Psoas muscle (tissue), 8 donors: Measurements from ENCODE around the gene TRIM44. TPM values are rescaled to one million over a fixed set of nuclear protein-coding genes. Genes with fewer than 3 reads are reported as not detected.

Experiments used
- ATAC-seq, 4 donors: fragments of 200-7000 bp; cut with Tn5 transposase; one replicate each; pipeline ENCODE4 v1.9.1; 2020; ENCODE audit warnings: moderate library complexity in 3 of 4, mild to moderate bottlenecking in 2 of 4
- DNase-seq, 2 donors: peaks; one replicate each; pipeline ENCODE4 v3.0.0-alpha.2; 2020
- H3K27ac ChIP-seq: fragments of 200-600 bp; one replicate; pipeline ENCODE4 v1.8.0; 2022
- H3K27me3 ChIP-seq, 3 donors: fragments of 200-600 bp in 1 of 3; one replicate each; pipeline versions ENCODE4 v1.6.1 to v1.8.0; 2013 to 2022; ENCODE audit warnings: low read length in 2 of 3, mild to moderate bottlenecking in 2 of 3, moderate library complexity in 1 of 3; ENCODE audit not compliant: insufficient read depth in 3 of 3
- H3K36me3 ChIP-seq, 2 donors: fragments of 200-600 bp in 1 of 2; one replicate each; pipeline versions ENCODE4 v1.6.1 to v1.8.0; 2013 to 2022; ENCODE audit warnings: low read depth in 1 of 2, mild to moderate bottlenecking in 1 of 2, moderate library complexity in 1 of 2; ENCODE audit not compliant: insufficient read depth in 1 of 2
- H3K4me1 ChIP-seq: fragments of 200-600 bp; one replicate; pipeline ENCODE4 v1.8.0; 2022
- H3K4me3 ChIP-seq: fragments of 200-600 bp; one replicate; pipeline ENCODE4 v1.8.0; 2022; ENCODE audit warnings: mild to moderate bottlenecking
- H3K9me3 ChIP-seq: fragments of 200-600 bp; one replicate; pipeline ENCODE4 v1.8.0; 2022
- CTCF ChIP-seq: fragments of 200-600 bp; IDR thresholded peaks from one replicate; pipeline ENCODE4 v1.8.0; 2022; ENCODE audit warnings: antibody characterized with exemption
- WGBS, 3 donors: extraction: QIAGEN DNeasy Blood & Tissue Kit; methylation state at CpG; one replicate each; pipeline versions ENCODE4 v1.1.6 to v1.1.7; 2013; 5-methylcytosine and 5-hydroxymethylcytosine counted together
- intact Hi-C, 2 donors: fragments of 100-400 bp; cut with DNase I; formaldehyde crosslinking; loops; one replicate each; pipeline versions ENCODE4 v1.11.0 to v1.14.2; 2022
- polyA plus RNA-seq, 3 donors: library from polyadenylated mRNA; stranded (reverse); fragments of 200-250 nt; gene quantifications; one replicate each; pipeline ENCODE4 v1.2.3, GENCODE V29; 2013
- total RNA-seq, 4 donors: library from RNA; stranded (reverse); fragmentation: NEBNext Ultra II Directional in 2 of 4; extraction: Animal tissue kit (Norgen Biotek cat#: 25700) in 2 of 4; gene quantifications; one replicate each; pipeline versions ENCODE4 v1.2.1 to v1.2.4, GENCODE V29; 2021 to 2023
- donor health status: healthy with polysubstance abuse.
- donor health status: DM: no; HTN: no; CAD: no; lungs with moderate emphysema.
- donor health status: Bipolar disorder and iron deficiency.
- donor health status: healthy.
- donor health status: DM: yes; HTN: yes; CAD: no.
- donor health status: DM: no; HTN: no; CAD: no.
- donor health status: DM: no; HTN: no; CAD: no.
- donor health status: DM: yes; HTN: yes; CAD: no.

TRIM44 gene
- total and polyA plus RNA-seq, 7 donors, result 6.8 to 46.8 (median 34.0) TPM

GRCh38 chr11:35864131-35864530 is 201.6 kb downstream of the TRIM44 start:
- Histone ChIP-seq H3K4me3 (no peak overlapping the region), H3K27me3 (no peaks in the 10 kb centered on the region), H3K4me1 (no peaks in the 10 kb centered on the region), H3K36me3 (no peaks in the 10 kb centered on the region), H3K9me3 (peaks cover 11% of the 10 kb centered on the region), H3K27ac (no peak overlapping the region)
- TF ChIP-seq CTCF, result no peak
- ATAC-seq (no peak), DNase-seq (no peak)
- intact Hi-C loops, result no loop called here
- WGBS, 3 donors, result 95 to 99% (median 97%) methylated on average over 2 of the region's 2 CpGs

- no peak overlapping the region for H3K4me3 ChIP-seq
- no peaks in the 10 kb centered on the region for H3K36me3 ChIP-seq
- no peak for DNase-seq
- intact Hi-C loops, result no loop called here
- H3K4me1 ChIP-seq, result no peaks in the 10 kb centered on the region
- H3K27me3 ChIP-seq, result no peaks in the 10 kb centered on the region
- H3K27ac ChIP-seq, result no peak overlapping the region
- peaks cover 13% of the 10 kb centered on the region for H3K9me3 ChIP-seq
- no peak for ATAC-seq
- no peak for TF ChIP-seq CTCF
- 96 to 100% (median 100%) methylated on average over 1 of the region's 1 CpG for WGBS, 3 donors
Observed at GRCh38 chr11:35866601-35867000, 204.0 kb downstream of the TRIM44 start.

Other genes with a start within 250 kb of the TRIM44 start
- 1 to 10 TPM in 2 of 4 donors, under 1 TPM in 2; 0.08 to 2.0 (median 0.91) TPM for gene SLC1A2, start 243.2 kb upstream of the TRIM44 start, total RNA-seq
- gene SLC1A2, start 243.2 kb upstream of the TRIM44 start, polyA plus RNA-seq, result under 1 TPM; 0.05 to 0.70 (median 0.35) TPM
- 1 to 10 TPM in 1 of 4 donors, under 1 TPM in 3; 0.37 to 1.9 (median 0.72) TPM for gene PAMR1, start 137.2 kb upstream of the TRIM44 start, total RNA-seq
- under 1 TPM; 0.16 to 0.91 (median 0.72) TPM for gene PAMR1, start 137.2 kb upstream of the TRIM44 start, polyA plus RNA-seq
- gene FJX1, start 44.3 kb upstream of the TRIM44 start, total RNA-seq, result 1 to 10 TPM in 3 of 4 donors, under 1 TPM in 1; 0.75 to 4.0 (median 3.1) TPM
- 1 to 10 TPM in 1 of 3 donors, under 1 TPM in 2; 0.60 to 8.0 (median 0.96) TPM for gene FJX1, start 44.3 kb upstream of the TRIM44 start, polyA plus RNA-seq